ENCODE results near the gene CCDC144A. TPM values are rescaled to one million over a fixed set of nuclear protein-coding genes. Genes with fewer than 3 reads are reported as not detected.
"Not testable (repeated sequence)": the region's sequence is repeated elsewhere in the genome, so short reads cannot be mapped to it uniquely, and the experiment has no call there.

Gene CCDC144A
- total RNA-seq, 1 donor from 2014 or later, result 1.2 TPM

DNA sequence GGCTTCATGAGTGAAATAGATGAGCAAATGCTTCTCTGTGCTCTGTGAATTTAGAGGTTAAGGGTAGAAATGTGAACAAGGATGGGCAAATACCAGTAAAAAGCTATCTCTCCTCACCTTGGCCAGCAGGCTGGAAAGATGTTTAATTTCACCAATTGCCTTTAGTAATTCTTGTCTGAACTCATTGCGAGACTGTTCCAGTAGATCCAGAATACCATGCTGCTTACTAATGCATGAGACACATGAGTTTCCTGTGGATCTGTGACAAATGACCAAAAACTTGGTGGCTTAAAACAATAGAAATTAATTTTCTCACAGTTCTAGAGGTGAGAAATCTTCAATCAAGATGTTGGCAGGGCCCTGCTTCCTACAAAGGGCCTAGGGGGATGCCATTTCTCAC, 27.1 kb upstream of the CCDC144A start:
- no peak overlapping the region for H3K9ac ChIP-seq (ENCODE audit: low read length)
- no peaks in the 10 kb centered on the region for H4K20me1 ChIP-seq (ENCODE audit: insufficient read depth, low read length)
- Mint-ChIP-seq H3K4me3 (ENCODE audit: unreplicated experiment) (no peak overlapping the region), H3K27ac (ENCODE audit: unreplicated experiment) (no peak overlapping the region), H3K36me3 (ENCODE audit: low read depth, unreplicated experiment) (no peaks in the 10 kb centered on the region), H3K27me3 (ENCODE audit: low read depth, unreplicated experiment) (peaks cover 17% of the 10 kb centered on the region), H3K9me3 (ENCODE audit: unreplicated experiment) (peaks cover 7% of the 10 kb centered on the region), H3K4me1 (ENCODE audit: low read depth, unreplicated experiment) (no peaks in the 10 kb centered on the region)
- FAIRE-seq (no peak), DNase-seq (ENCODE audit: low read depth) (peak; percentile 11)
- H3K9me3 ChIP-seq (ENCODE audit: insufficient read depth, low read depth, low read length), result no peaks in the 10 kb centered on the region
- no peak overlapping the region for H2AFZ ChIP-seq (ENCODE audit: low read depth, low read length)
- H3K27me3 ChIP-seq (ENCODE audit: insufficient read depth, low read length), result peaks cover 5% of the 10 kb centered on the region
- H3K4me2 ChIP-seq (ENCODE audit: low read length), result no peak overlapping the region
- no peaks in the 10 kb centered on the region for H3K36me3 ChIP-seq (ENCODE audit: insufficient read depth, low read length)
- no peak overlapping the region for H3K27ac ChIP-seq (ENCODE audit: low read depth, low read length)
- H3K79me2 ChIP-seq (ENCODE audit: insufficient read depth, low read length), result no peaks in the 10 kb centered on the region
- H3K4me1 ChIP-seq (ENCODE audit: insufficient read depth, low read length), result no peaks in the 10 kb centered on the region
- no peak overlapping the region for H3K4me3 ChIP-seq (ENCODE audit: insufficient read depth, low read depth, low read length)
- TF ChIP-seq, protein P1, sequence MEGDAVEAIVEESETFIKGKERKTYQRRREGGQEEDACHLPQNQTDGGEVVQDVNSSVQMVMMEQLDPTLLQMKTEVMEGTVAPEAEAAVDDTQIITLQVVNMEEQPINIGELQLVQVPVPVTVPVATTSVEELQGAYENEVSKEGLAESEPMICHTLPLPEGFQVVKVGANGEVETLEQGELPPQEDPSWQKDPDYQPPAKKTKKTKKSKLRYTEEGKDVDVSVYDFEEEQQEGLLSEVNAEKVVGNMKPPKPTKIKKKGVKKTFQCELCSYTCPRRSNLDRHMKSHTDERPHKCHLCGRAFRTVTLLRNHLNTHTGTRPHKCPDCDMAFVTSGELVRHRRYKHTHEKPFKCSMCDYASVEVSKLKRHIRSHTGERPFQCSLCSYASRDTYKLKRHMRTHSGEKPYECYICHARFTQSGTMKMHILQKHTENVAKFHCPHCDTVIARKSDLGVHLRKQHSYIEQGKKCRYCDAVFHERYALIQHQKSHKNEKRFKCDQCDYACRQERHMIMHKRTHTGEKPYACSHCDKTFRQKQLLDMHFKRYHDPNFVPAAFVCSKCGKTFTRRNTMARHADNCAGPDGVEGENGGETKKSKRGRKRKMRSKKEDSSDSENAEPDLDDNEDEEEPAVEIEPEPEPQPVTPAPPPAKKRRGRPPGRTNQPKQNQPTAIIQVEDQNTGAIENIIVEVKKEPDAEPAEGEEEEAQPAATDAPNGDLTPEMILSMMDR (IDR thresholded peaks at IDR 0.05; ENCODE audit: insufficient read depth, low read depth, low read length), result no peak
- TF ChIP-seq EZH2 (IDR thresholded peaks at IDR 0.05; ENCODE audit: insufficient read depth, low read length), result no peak

DNA sequence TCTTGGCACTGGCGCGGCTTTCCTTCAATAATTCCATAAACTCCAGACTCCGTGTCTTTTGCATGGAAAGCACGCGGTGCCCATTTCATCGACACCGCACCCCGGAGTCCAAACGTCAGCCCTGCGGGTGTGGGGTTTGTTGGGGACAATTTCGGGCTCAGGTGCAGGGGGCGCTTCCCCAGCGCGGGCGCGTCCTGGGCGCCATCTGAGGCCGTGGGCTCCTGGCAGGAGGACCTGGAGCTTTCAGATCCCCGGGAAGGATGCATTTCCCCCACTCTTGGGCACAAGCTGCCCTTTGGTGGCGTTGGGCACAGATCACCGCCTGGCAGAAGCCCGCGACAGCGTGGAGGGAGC, 23.5 kb upstream of the CCDC144A start:
- H3K4me1 Mint-ChIP-seq (ENCODE audit: low read depth, unreplicated experiment); H3K9ac ChIP-seq (ENCODE audit: low read length); H3K27ac Mint-ChIP-seq (ENCODE audit: unreplicated experiment); H3K9me3 ChIP-seq (ENCODE audit: insufficient read depth, low read depth, low read length); FAIRE-seq; H3K9me3 Mint-ChIP-seq (ENCODE audit: unreplicated experiment); H3K27me3 ChIP-seq (ENCODE audit: insufficient read depth, low read length); H3K4me1 ChIP-seq (ENCODE audit: insufficient read depth, low read length); DNase-seq (ENCODE audit: low read depth); H4K20me1 ChIP-seq (ENCODE audit: insufficient read depth, low read length); H3K79me2 ChIP-seq (ENCODE audit: insufficient read depth, low read length); H3K36me3 Mint-ChIP-seq (ENCODE audit: low read depth, unreplicated experiment); H3K4me3 Mint-ChIP-seq (ENCODE audit: unreplicated experiment); H3K27ac ChIP-seq (ENCODE audit: low read depth, low read length); H3K36me3 ChIP-seq (ENCODE audit: insufficient read depth, low read length): not testable (repeated sequence)
- Histone ChIP-seq H3K4me3 (ENCODE audit: insufficient read depth, low read depth, low read length) (peak overlapping the region; percentile 33), H2AFZ (ENCODE audit: low read depth, low read length) (peak overlapping the region; percentile 81), H3K4me2 (ENCODE audit: low read length) (peak overlapping the region; percentile 83)
- peaks cover 14% of the 10 kb centered on the region for H3K27me3 Mint-ChIP-seq (ENCODE audit: low read depth, unreplicated experiment)

DNA sequence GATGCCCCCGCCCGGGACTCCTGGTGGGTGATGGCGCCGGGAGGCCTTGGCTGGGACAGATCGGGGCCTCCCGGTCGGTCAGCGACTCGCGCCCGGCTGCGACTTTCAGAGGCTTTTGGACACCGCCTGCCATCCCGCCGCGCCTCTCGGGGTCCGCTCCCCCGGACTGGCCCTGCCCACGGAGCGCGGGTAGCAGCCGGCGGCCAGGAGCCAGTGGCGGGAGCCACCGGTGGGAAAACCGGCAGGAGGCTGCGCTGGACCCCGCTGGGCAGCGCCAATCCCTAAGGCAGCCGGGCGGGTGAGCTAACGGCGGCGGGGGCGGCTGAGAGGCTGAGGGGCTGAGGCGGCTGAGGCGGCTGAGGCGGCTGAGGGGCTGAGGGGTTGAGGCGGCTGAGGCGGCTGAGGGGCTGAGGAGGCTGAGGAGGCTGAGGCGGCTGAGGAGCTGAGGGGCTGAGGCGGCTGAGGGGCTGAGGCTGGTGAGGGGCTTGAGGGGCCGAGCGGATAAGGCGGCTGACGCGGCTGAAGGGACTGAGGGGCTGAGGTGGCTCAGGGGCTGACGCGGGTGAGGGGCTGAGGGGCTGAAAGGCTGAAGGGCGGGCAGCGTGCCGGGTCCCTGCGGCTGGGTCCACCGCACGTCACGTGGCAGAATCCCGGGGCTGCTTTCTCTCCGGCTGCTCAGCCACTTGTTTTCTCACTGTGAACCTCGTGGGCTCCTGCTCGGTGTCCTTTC, 23.0 kb upstream of the CCDC144A start:
- not testable (repeated sequence) for H3K36me3 Mint-ChIP-seq (ENCODE audit: low read depth, unreplicated experiment)

More for the DNA sequence above, 23.0 kb upstream of the CCDC144A start:
- not testable (repeated sequence) for H3K27ac Mint-ChIP-seq (ENCODE audit: unreplicated experiment); DNase-seq (ENCODE audit: low read depth); H3K79me2 ChIP-seq (ENCODE audit: insufficient read depth, low read length); H3K9ac ChIP-seq (ENCODE audit: low read length); H3K27me3 ChIP-seq (ENCODE audit: insufficient read depth, low read length); H3K36me3 ChIP-seq (ENCODE audit: insufficient read depth, low read length); H3K4me1 ChIP-seq (ENCODE audit: insufficient read depth, low read length); H4K20me1 ChIP-seq (ENCODE audit: insufficient read depth, low read length); H3K4me1 Mint-ChIP-seq (ENCODE audit: low read depth, unreplicated experiment); H3K9me3 ChIP-seq (ENCODE audit: insufficient read depth, low read depth, low read length); FAIRE-seq; H3K27ac ChIP-seq (ENCODE audit: low read depth, low read length); H3K9me3 Mint-ChIP-seq (ENCODE audit: unreplicated experiment)
- Histone ChIP-seq H2AFZ (ENCODE audit: low read depth, low read length) (peak overlapping the region; percentile 81), H3K4me3 (ENCODE audit: insufficient read depth, low read depth, low read length) (peak overlapping the region; percentile 39), H3K4me2 (ENCODE audit: low read length) (peak overlapping the region; percentile 83)
- Mint-ChIP-seq H3K4me3 (ENCODE audit: unreplicated experiment) (peak overlapping the region; percentile 79), H3K27me3 (ENCODE audit: low read depth, unreplicated experiment) (peaks cover 14% of the 10 kb centered on the region)
- peak; percentile 75 for TF ChIP-seq EZH2 (IDR thresholded peaks at IDR 0.05; ENCODE audit: insufficient read depth, low read length)

All from astrocyte (in vitro differentiated cells and primary cell).